HG03521 (cell line): Measurements from ENCODE around the gene LCAT.

Experiments used
- ATAC-seq: cut with Tn5 transposase; IDR thresholded peaks from one replicate; pipeline ENCODE4 v1.9.1; 2021; ENCODE audit warnings: mild to moderate bottlenecking, moderate library complexity; ENCODE audit not compliant: unreplicated experiment

Gene LCAT

GRCh38 chr16:67935101-67935401, 8.9 kb downstream of the LCAT start:
- ATAC-seq: no peak

- ATAC-seq: no peak
These were observed 9.4 kb downstream of the LCAT start for GRCh38 chr16:67934306-67935100.

- no peak for ATAC-seq
These were observed 10.1 kb downstream of the LCAT start for GRCh38 chr16:67933805-67934204.

- ATAC-seq: no peak
These were observed 11.5 kb downstream of the LCAT start for GRCh38 chr16:67932462-67932840.

GRCh38 chr16:67931712-67932461, 12.0 kb downstream of the LCAT start, which contains the start of gene CTRL:
CTRL (minus strand) TSS chr16:67931862; CDS start chr16:67931852, 10 bp downstream.
- ATAC-seq: no peak

- ATAC-seq: no peak
These were observed 13.2 kb downstream of the LCAT start for GRCh38 chr16:67930678-67931211.

- ATAC-seq: no peak
These were observed 13.7 kb downstream of the LCAT start for GRCh38 chr16:67930191-67930590.

GRCh38 chr16:67928561-67929364, 15.2 kb downstream of the LCAT start:
- ATAC-seq: no peak

- no peak for ATAC-seq
These were observed 15.8 kb downstream of the LCAT start for GRCh38 chr16:67928147-67928546.

GRCh38 chr16:67927131-67927941, 16.6 kb downstream of the LCAT start:
- no peak for ATAC-seq

GRCh38 chr16:67926181-67926750, 17.7 kb downstream of the LCAT start:
- ATAC-seq: no peak

- ATAC-seq: no peak
These were observed 19.6 kb downstream of the LCAT start for GRCh38 chr16:67924140-67924906.

GRCh38 chr16:67923414-67924116, 20.4 kb downstream of the LCAT start:
- ATAC-seq: no peak

GRCh38 chr16:67922740-67923139, 21.2 kb downstream of the LCAT start:
- ATAC-seq: no peak

GRCh38 chr16:67922221-67922620, 21.7 kb downstream of the LCAT start:
- ATAC-seq: no peak

GRCh38 chr16:67919622-67920221, 24.2 kb downstream of the LCAT start:
- no peak for ATAC-seq

- ATAC-seq: no peak
These were observed 26.1 kb downstream of the LCAT start for GRCh38 chr16:67917852-67918236.

GRCh38 chr16:67917140-67917851, 26.6 kb downstream of the LCAT start:
- ATAC-seq: no peak
